A204.1 (cell line): ENCODE data around the gene UBXN2A.
"Not testable (repeated sequence)": the region's sequence is repeated elsewhere in the genome, so short reads cannot be mapped to it uniquely, and the experiment has no call there.

Experiments
- FAIRE-seq: peaks from 2 replicates; lab custom pipeline; 2012; peaks lifted over from hg19 to GRCh38; lab: Jason Lieb, UNC

Gene UBXN2A

GRCh38 chr2:24014902-24015301 is 74.6 kb downstream of the UBXN2A start:
- not testable (repeated sequence) for FAIRE-seq

DNA sequence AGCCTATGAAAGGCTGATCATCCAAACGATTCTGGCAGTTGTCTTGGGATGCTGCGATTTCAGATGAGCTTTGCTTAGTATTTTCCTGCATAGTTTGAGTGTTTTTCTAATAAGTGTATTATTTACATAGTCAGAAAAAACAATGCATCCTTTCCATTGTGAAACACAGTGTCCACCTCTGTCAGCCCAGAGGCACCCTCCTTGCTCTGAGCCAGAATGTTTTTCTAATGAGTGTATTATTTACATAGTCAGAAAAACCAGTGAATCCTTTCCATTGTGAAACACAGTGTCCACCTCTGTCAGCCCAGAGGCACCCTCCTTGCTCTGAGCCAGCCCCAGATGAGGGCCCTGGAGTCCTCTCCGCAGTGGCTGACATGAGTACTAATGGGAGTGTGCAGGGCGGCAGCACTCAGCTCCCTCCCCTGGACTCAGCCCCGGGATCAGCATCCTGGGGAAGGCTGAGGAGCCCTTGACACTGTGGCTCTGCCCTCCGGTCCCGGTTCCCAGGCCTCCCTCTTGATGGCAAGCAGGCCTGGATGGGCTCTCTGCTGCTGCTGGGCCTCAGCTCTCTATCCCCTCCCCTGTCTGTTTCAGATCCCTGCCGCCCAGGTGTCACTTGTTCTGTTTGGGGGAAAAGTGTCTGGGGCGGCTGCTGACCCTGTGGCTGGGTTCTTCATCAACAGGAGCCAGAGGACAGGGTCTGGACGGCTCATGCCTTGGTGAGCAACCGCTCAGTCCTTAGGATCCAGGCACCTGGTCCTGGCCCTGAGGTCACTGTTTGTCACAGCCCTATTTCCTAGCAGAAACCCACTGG is 75.5 kb downstream of the UBXN2A start:
- no peak for FAIRE-seq

GRCh38 chr2:24016376-24016761 is 76.1 kb downstream of the UBXN2A start:
- no peak for FAIRE-seq

GRCh38 chr2:24016853-24017703 is 76.8 kb downstream of the UBXN2A start:
- no peak for FAIRE-seq

- no peak for FAIRE-seq
Observed at GRCh38 chr2:24017711-24018110, 77.4 kb downstream of the UBXN2A start.

- no peak for FAIRE-seq
Observed at GRCh38 chr2:24018241-24018640, 78.0 kb downstream of the UBXN2A start.

- FAIRE-seq = no peak
Observed at GRCh38 chr2:24019729-24020128, 79.5 kb downstream of the UBXN2A start.

DNA sequence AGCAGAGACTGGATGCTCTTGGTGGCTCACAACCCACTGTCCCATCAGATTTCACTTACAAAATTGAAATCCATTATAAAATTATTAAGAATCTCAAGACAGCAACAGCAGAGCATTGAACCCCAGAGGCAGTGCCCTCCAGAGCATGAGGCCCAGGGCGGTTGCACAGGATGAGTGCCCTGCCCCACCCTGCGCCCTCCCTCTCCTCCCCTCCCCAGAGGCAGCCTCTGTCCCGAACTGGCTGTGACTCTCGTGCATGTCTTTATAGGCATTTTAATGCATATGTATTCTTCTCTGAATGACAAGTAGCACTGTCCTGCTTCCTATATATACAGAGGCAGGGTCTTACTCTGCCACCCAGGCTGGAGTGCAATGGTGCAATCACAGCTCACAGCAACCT is 80.0 kb downstream of the UBXN2A start:
- FAIRE-seq = no peak

DNA sequence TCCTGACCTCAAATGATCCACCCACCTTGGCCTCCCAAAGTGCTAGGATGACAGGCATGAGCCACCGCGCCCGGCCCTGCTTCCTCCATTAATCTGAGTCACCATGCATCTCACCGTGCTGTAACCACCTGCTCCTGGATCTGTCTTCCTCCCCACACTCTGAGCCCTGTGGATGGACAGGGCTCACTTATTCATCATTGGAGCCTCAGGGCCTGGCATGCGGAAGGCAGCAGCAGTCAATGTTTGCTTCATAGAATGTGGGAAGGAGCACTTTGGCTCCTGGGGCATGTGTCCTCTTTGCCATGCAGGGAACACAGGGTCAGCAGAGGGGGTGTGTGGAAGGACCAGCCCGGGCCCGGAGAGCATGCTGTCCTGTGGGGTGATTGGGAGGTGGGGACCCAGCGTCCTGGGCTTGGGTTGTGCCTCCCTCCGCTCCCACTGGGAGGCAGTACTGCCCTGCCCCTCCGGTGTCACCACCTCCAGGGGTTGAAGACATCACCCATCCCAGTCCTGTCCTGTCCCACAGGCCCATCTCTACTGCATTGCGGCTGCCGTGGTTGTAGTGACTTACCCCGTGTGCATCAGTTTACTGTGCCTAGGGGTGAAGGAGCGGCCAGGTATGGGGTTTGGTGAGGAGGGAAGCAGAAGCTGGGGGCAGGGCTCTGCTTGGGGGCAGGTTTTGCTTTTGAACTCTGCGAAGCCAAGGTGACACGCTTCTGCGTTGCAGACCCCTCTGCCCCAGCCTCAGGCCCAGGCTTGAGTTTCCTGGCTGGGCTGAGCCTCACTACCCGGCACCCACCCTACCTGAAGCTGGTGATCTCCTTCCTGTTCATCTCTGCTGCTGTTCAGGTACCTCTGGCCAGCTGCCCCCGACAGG is 81.1 kb downstream of the UBXN2A start:
- no peak for FAIRE-seq

DNA sequence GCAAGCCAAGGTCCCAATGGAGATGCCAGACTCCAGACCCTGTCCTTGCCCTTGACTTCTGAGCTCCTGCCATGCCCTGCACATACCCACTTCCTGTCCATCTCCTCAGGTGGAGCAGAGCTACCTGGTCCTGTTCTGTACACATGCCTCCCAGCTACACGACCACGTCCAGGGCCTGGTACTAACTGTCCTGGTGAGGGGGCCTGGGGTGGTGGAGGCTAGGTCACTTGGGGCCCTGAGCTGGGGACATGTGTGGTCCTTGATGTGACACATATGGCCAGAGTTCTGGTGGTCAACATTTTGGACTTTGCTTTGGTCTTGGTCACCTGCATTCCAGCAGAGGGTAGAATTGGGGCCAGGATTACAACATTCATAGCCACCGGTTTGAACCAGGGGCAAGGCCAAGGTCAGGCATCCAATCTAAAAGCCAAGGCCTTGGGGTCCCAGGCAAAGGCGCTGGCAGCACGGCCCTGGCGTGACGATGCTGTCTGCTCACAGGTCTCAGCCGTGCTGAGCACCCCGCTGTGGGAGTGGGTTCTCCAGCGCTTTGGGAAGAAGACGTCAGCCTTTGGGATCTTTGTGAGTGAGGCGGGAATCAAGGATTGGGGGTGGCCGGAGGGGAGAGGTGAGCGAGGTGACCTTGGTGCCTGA is 82.2 kb downstream of the UBXN2A start:
- no peak for FAIRE-seq

DNA sequence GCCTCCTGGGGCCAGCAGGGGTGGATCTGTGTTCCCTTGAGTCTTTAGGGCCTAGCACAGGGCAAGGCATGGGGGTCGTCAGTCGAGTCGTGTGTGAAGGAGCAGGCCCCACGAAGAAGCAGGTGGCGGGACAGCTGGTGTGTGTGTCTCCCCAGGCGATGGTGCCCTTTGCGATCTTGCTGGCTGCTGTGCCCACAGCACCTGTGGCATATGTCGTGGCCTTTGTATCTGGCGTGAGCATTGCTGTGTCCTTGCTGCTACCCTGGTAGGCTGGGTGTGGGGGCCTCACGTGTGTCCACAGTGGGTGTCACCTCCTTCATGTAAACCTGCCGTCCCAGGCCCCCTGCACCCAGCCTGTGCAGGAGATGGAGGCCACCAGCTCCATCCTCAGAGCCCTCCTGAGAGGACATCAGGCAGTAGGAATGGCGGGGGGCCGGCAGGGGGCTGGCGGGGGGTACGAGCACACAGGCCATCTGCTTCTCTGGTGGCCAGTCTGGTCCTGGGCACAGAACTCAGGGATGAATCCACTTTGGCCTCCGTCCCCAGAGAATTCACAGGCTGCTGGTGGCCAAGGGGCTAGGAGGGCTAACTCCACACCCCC is 82.8 kb downstream of the UBXN2A start:
- FAIRE-seq = no peak

- no peak for FAIRE-seq
Observed at GRCh38 chr2:24024018-24024417, 83.8 kb downstream of the UBXN2A start.

DNA sequence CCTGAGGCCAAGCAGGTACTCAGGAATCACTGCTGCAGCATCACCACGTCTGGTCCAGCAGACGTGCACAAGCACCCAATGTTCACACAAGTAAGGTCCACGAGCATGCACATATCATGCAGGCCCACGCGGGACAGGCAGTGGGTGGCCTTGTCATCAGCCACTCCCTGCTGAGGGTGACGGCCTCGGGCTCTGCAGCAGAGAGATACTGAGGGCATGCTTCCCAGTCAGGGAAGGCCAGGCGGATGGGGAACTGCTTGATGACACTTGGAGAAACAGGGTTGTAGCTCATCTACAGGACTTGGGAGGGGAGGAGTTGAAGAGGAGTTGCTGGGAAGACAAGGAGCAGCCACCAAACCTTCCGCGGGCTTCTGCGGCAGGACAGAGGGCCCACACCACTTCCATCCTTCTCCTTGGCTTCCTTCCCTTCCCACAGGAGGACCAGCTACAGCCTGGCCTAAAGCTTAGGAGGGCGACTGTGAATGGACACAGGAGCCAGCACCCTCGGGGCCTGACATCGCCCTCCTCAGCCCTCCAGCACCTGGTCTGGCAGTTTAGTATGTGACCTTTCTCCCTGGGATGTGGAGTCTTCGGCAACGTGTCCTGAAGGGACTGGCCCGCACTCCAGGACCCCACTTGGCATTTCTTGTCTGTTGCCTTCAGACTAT is 84.9 kb downstream of the UBXN2A start:
- no peak for FAIRE-seq

DNA sequence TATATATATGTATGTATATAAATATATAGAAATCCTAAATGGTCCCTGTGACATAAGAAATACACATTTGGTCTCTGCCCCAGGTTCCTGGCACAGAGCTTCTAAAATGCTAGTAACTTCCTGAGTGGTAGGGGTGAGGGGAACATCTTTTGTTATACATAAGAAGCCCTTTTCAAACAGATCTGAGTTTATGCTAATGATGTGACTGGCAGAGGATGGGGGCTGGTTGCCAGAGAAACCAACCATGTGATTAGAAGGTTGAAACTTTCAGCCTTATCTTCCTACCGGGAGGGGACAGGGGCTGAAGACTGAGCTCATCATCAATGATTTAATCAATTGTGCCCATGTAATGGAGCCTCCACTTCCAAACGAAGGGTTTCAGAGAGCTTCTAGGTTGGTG is 86.0 kb downstream of the UBXN2A start:
- FAIRE-seq = no peak

DNA sequence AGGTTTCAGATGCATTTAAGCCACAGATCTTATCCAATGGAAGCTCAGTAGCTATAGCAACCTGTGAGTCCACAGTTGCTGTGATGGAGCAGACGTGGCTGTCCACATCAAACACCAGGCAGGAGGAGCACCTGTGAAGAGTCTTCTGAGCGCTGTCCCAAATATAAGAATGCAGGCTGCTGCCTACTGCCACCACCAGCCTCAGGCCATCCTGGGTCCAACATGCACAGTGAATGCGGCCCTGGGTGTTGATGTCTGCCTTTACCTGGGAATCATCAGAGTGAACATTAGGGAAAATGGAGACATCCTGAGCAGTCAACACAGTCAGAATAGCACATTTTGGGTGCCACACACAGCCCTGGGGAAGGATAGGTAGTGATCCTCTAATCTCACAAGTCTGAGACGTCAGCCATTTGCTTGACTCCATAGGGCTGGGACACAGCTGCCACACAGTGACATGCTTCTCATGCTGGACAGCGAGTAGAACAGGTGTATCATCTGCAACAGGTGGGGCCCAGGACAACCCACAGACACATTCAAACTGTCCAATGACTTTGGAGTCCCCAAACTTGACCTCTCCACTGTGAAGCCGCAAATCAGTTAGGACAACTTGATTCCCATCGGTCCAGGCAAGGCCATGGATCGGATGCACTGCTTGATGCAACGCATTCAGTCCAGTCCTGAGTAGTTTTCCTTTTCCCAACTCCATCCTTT is 98.7 kb downstream of the UBXN2A start:
- FAIRE-seq = no peak

GRCh38 chr2:24040511-24040910 is 100.2 kb downstream of the UBXN2A start:
- FAIRE-seq = no peak

DNA sequence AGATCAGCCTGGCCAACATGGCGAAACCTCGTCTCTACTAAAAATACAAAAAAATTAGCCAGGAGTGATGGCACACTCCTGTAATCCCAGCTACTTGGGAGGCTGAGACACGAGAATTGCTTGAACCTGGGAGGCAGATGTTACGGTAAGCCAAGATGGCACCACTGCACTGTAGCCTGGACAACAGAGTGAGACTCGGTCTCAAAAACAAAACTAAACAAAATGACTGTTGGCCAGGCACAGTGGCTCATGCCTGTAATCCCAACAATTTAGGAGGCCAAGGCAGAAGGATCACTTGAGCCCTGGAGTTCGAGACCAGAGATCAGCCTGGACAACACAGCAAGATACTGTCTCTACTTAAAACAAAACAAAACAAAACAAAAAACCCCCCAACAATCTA is 102.9 kb downstream of the UBXN2A start:
- not testable (repeated sequence) for FAIRE-seq

GRCh38 chr2:24045511-24046508 is 105.5 kb downstream of the UBXN2A start:
- FAIRE-seq = no peak

GRCh38 chr2:24046599-24046929 is 106.3 kb downstream of the UBXN2A start:
- no peak for FAIRE-seq
